ENCODE measurements around the gene ZNRF1. TPM values are rescaled to one million over a fixed set of nuclear protein-coding genes. Genes with fewer than 3 reads are reported as not detected.

The ZNRF1 gene
- total and polyA plus RNA-seq, 2 of the 13 experiments (the other 11 are each of a cell fraction or from before 2014, with no cell fraction given): 43.9 to 58.7 TPM

- TF ChIP-seq ZNF761 (CRISPR knock-in tag; conservative IDR thresholded peaks at IDR 0.05) (no peak), ZNF687 (CRISPR knock-in tag; IDR thresholded peaks at IDR 0.05) (peak; percentile 75), MAF1 (CRISPR knock-in tag; IDR thresholded peaks at IDR 0.05; ENCODE audit: borderline replicate concordance) (no peak; the same call in 1 of the 2 replicates), TBX3 (IDR thresholded peaks at IDR 0.05; ENCODE audit: borderline replicate concordance) (no peak), GATA4 (IDR thresholded peaks at IDR 0.05; ENCODE audit: borderline replicate concordance, low read depth) (no peak), ZNF777 (CRISPR knock-in tag; IDR thresholded peaks at IDR 0.05) (peak; percentile 0; the same call in 1 of the 2 replicates), MXD3 (CRISPR knock-in tag; IDR thresholded peaks at IDR 0.05) (no peak), BRF2 (CRISPR knock-in tag; IDR thresholded peaks at IDR 0.05) (no peak), PHF8 (CRISPR knock-in tag; IDR thresholded peaks at IDR 0.05) (peak; percentile 57; the same call in 1 of the 2 replicates), CSRNP1 (CRISPR knock-in tag; IDR thresholded peaks at IDR 0.05) (0 out of 2 replicates have a peak, but pooled peaks have one; percentile 33), E2F1 (CRISPR knock-in tag; IDR thresholded peaks at IDR 0.05) (peak; percentile 43; the same call in 1 of the 2 replicates), BORCS8-MEF2B (CRISPR knock-in tag; IDR thresholded peaks at IDR 0.05) (peak; percentile 66; the same call in 1 of the 2 replicates), ZNF3 (CRISPR knock-in tag; IDR thresholded peaks at IDR 0.05) (no peak), ZNF225 (CRISPR knock-in tag; IDR thresholded peaks at IDR 0.05) (0 out of 2 replicates have a peak, but pooled peaks have one; percentile 29), MLLT10 (CRISPR knock-in tag; IDR thresholded peaks at IDR 0.05) (no peak), TFDP1 (CRISPR knock-in tag; IDR thresholded peaks at IDR 0.05; ENCODE audit: borderline replicate concordance) (no peak)
Observed at GRCh38 chr16:74999609-75000480, 1.0 kb downstream of the ZNRF1 start (continued).

Data from HepG2 (cell line).